Medulla oblongata (tissue), 1 donor: ENCODE data around the gene NFIA.

Experiments
- DNase-seq: peaks from one replicate; pipeline ENCODE4 v3.0.0-alpha.2; 2015; ENCODE audit errors: extremely low spot score

The NFIA gene

DNA sequence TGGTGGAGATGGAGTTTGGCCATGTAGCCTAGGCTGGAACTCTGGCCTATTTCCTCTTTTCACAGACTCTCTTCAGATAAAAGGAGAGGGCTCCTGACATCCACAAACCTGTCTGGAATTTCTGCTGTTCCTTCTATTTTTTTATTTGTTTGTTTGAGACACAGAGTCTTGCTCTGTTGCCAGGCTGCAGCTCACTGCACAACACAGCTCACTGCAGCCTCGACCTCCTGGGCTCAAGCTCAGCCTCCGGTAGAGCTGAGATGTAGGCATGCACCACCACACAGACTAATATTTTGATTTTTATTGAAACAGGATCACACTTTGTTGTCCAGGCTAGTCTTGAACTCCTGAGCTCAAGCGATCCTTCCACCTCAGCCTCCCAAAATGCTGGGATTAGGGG lies 411.6 kb downstream of the NFIA start:
- DNase-seq, result no peak

DNA sequence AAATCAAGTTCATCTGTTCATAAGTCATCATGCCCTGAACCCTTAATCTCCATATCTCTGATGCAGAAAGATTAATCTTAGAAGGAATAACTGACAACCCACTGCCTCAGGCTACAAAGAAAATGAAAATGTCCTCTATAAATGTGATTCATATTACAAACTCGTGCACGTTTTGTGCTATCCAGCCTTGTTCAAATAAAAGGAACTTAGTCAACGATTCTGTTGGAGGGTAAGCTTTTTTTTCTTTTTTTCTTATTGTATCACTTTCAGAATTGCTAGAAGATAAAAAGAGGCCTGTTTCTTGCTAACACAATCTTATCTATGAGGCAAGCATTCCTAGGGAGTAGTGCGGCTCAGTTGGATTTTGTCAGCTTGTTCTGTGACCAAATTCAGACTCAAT lies 414.1 kb downstream of the NFIA start:
- no peak for DNase-seq

DNA sequence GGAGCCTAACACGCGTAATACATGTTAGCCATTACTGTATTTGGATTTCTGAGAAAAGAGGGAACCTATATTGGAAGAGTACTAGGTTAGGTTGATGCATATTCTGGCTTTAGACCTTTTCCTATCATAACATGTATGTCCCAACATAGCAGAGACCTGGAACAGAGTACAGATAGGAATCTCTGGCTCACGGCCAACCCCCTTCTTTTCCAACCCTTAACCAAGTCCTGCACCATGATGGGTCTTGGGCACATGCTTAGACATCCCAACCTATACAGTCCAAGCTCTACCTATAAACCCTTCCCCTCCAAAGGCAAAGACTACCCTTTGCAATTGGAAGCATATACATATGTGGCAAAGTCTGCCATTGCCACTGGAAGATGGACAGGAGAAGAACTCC lies 414.7 kb downstream of the NFIA start:
- no peak for DNase-seq

DNA sequence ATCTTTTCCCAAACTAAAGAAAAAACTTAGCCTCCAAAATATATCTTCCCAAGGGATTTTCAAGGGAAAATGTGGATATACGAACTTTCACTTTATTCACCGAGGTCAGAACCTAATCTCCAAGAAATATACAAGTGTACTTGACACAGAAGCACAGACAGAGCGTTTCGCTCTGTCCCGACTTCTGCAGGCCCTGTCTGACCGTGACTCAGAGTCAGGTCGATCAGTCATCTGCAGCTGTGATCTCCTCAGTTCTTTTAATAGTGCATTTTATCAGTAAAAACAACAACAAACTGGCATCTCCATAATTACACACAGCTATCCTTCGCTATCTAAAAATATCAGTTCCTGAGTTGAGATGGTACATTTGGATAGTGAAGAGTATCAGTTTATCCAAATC lies 416.0 kb downstream of the NFIA start:
- DNase-seq, result no peak

DNA sequence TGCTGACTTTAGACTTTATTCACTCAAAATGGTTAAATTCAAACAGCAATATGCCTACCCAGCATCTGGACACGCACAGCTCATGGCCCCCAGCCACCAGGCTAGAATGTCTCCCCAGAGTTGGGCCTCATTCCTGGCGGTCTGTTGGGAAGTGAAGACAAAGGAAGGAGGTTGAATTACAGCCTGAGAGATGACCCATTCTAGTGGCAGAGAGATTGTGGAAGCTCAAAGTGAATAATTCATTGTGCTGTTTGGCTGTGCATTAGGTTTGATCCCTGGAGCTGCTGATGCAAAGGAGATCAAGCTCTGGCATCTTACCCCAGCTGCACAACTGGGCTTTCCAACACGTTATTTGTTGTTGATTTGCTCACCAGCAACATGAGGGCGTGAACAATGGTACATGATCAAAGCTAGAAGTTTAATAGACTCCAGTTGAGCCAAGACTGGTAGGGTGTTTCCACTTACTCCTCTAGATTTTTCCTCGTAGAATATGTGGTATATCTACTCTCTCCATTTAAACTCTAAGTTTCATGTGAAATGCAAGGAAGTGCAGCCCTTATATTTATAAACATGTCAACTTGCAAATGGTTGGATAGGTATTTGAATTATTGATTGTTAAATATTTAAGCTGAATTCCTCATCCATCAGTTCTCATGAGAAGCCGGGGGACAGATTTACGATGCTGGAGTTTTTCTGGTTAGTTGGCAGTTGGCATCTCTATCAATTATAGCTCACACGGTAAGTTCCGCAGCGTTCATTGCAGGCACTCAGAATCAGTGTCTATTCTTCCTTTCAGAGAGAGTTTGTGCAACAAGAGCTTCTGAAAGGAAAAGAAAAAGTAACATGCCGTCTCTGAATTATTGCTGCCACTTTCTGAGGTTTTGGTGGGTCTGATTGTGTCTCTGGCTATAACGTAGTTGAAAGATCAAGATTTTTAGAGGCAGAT lies 419.9 kb downstream of the NFIA start:
- DNase-seq, result no peak

DNA sequence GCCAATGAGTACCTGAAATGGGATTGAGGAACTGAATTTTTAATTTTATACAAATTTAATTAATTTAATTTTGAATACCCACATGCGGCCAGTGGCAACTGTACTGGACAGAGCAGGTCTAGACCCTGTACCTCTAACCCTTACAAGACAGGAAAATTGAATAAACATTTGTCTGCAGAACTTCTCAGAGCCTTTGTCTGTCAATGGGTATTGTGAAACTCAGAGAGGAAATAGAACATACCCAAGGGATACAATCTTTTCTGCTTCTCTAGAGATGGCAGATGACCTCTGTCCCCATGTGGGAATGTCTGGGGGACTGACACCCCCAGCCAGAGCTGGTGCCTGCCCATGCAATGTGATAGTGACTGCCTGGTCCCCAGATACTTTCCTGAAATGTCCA lies 421.9 kb downstream of the NFIA start:
- DNase-seq, result no peak

DNA sequence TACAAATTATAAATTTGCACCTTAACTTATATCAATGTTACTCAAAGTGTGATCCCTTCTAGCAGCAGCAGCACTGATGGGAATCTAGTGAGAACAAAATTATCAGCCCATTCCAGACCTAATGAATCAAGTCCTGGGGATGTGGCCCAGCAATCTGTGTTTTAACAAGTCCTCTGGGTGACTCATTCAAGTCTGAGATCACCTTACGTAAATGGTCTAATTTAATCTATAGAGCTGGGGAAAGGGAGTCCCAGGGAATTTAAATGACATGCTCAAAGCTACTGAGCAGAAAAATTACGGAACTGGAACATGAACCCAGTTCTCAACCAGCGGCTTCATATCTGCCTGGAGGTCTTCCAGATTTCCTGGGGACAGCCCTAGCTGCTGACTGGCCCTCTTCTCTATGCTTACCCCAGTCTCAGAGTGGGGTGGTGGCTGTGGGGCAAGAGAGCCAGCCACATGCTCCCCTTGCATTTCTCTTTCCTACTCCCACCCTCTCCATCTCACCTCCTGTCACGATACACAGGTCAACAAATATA lies 422.6 kb downstream of the NFIA start:
- no peak for DNase-seq

DNA sequence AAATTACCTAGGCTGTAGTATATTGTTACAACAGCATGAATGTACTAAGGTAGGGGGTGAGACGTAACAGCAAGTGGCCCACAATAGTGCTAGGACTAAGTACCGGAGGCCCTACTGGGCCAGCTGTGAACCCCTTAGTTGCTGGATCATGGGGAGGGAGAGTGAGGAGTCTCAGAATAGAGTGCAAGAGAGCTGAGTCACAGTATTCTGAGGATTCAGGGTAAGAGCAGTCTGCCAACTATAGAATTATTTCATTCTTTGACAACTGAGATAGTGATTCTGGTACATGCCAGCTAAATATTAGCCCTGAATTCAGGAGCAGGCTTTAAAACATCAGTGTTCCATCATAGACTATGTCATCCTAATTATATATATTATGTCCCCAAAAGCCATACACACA lies 423.9 kb downstream of the NFIA start:
- no peak for DNase-seq

DNA sequence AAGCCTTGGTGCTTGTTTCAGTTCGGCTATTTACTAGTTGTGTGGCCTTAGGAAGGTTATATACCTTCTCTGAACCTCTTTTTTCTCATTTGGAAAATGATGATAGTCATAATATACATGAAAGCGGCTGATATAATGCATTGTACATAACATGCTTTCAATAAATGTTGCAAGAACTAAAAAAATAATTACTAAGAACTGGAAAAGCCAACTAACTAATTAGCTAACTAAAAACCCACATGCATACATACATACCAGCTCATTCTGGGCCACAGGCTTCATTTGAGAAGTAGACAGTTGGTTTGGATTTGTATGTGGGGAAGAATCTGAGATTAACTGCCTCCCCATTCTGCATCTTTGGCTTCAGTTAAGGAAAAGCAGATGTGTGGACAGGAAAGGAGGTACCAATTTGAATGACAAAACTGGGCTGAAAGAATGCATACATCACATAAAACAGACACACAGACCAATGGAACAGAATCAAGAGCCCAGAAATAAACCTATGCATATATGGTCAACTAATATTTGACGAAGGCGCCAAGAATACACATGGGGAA lies 424.7 kb downstream of the NFIA start:
- no peak for DNase-seq
